HCT116 (cell line): ENCODE results near the gene KCNA4. TPM values are rescaled to one million over a fixed set of nuclear protein-coding genes. Genes with fewer than 3 reads are reported as not detected.
A peak's percentile ranks its signal among the peaks of the same experiment; 100 is the strongest.

ENCODE experiments used
- ATAC-seq: fragments of 200-7000 bp; cut with Tn5 transposase; 2 replicates; pipeline ENCODE4 v1.9.1; 2020; ENCODE audit warnings: mild to moderate bottlenecking, moderate library complexity
- BruUV-seq: library from RNA; stranded (reverse); fragments of 400-500 nt; replicated peaks from 2 replicates; lab custom pipeline; 2021; lab: Mats Ljungman, UMichigan
- CTCF ChIA-PET: fragments of 300-600 bp; sonication (Branson Sonifier 250); formaldehyde crosslinking; loops from one replicate; lab custom pipeline; 2021; ENCODE audit warnings: antibody characterized with exemption; lab: Charles Lee
- POLR2A ChIA-PET: fragments of 300-600, 350-600 bp; sonication (Branson Sonifier 250); formaldehyde crosslinking; loops from one replicate; lab custom pipeline; 2021; ENCODE audit warnings: antibody characterized with exemption; lab: Charles Lee
- RAD21 ChIA-PET, 2 experiments: fragments of 300-600 bp; sonication (Branson Sonifier 250); formaldehyde crosslinking; loops; one replicate each; lab custom pipeline; 2023; ENCODE audit warnings: low total read pairs in 2 of 2; ENCODE audit not compliant: uncharacterized antibody in 2 of 2, unreplicated experiment in 2 of 2, low non-redundant PET in 1 of 2; lab: Charles Lee
- DNase-seq: peaks from one replicate; pipeline ENCODE4 v3.0.0-alpha.2; 2010; ENCODE audit warnings: low read depth, low spot score
- H2AFZ ChIP-seq: fragments of 200-600 bp; shearing (Covaris generic), sonication (generic); 2 replicates; pipeline ENCODE4 v1.6.1; 2017; ENCODE audit warnings: low read depth, mixed run types, mixed read lengths, antibody characterized with exemption, low read length; ENCODE audit not compliant: poor library complexity, severe bottlenecking
- H3K27ac ChIP-seq: 2 replicates; pipeline ENCODE4 v1.5.1; 2012; ENCODE audit warnings: low read depth, low read length
- H3K27me3 ChIP-seq: fragments of 200-600 bp; sonication (generic); 2 replicates; pipeline ENCODE4 v1.6.1; 2016; ENCODE audit warnings: mixed run types, low read length, mixed read lengths; ENCODE audit not compliant: insufficient read depth
- H3K36me3 ChIP-seq, 2 experiments: fragments of 200-500 bp in 1 of 2; fragments of 200-600 bp in 1 of 2; sonication (Bioruptor generic) in 1 of 2; sonication (generic) in 1 of 2; 2 replicates each; pipeline versions ENCODE4 v1.5.1 to v1.6.1; 2014 to 2016; ENCODE audit warnings: low read length in 2 of 2, inconsistent platforms in 1 of 2, mixed read lengths in 1 of 2, mixed run types in 1 of 2; ENCODE audit not compliant: insufficient read depth in 2 of 2, control insufficient read depth in 1 of 2
- H3K4me1 ChIP-seq, 2 experiments: fragments of 200-600 bp in 1 of 2; sonication (generic) in 1 of 2; 2 replicates each; pipeline versions ENCODE4 v1.5.1 to v1.6.1; 2012 to 2017; ENCODE audit warnings: low read length in 2 of 2, inconsistent platforms in 1 of 2, mild to moderate bottlenecking in 1 of 2, mixed read lengths in 1 of 2, mixed run types in 1 of 2, moderate library complexity in 1 of 2; ENCODE audit not compliant: insufficient read depth in 2 of 2, control insufficient read depth in 1 of 2
- H3K4me2 ChIP-seq: fragments of 200-600 bp; sonication (generic); 2 replicates; pipeline ENCODE4 v1.6.1; 2017; ENCODE audit warnings: mixed run types, low read length, mixed read lengths
- H3K4me3 ChIP-seq, 2 experiments: fragments of 200-600 bp in 1 of 2; sonication (generic) in 1 of 2; replicated peaks in 1 of 2; 2 replicates each; pipeline ENCODE4 v1.5.1; 2011 to 2016; ENCODE audit warnings: low read length in 2 of 2, control low read depth in 1 of 2, low read depth in 1 of 2, mild to moderate bottlenecking in 1 of 2, mixed read lengths in 1 of 2, mixed run types in 1 of 2
- H3K79me2 ChIP-seq: fragments of 200-600 bp; sonication (generic); 2 replicates; pipeline ENCODE4 v1.6.1; 2017; ENCODE audit warnings: mild to moderate bottlenecking, mixed run types, low read length, moderate library complexity, mixed read lengths; ENCODE audit not compliant: insufficient read depth
- H3K9ac ChIP-seq: fragments of 200-600 bp; sonication (generic); 2 replicates; pipeline ENCODE4 v1.6.1; 2016; ENCODE audit warnings: low read length, mixed read lengths
- H3K9me2 ChIP-seq: fragments of 200-600 bp; sonication (generic), shearing (Covaris generic); 2 replicates; pipeline ENCODE4 v1.6.1; 2017; ENCODE audit warnings: mixed run types, mild to moderate bottlenecking, moderate library complexity; ENCODE audit not compliant: insufficient read depth
- H3K9me3 ChIP-seq, 2 experiments: fragments of 200-500 bp in 1 of 2; fragments of 200-600 bp in 1 of 2; sonication (Bioruptor generic) in 1 of 2; sonication (generic) in 1 of 2; 2 replicates each; pipeline ENCODE4 v1.6.1; 2014 to 2017; ENCODE audit warnings: low read length in 2 of 2, mixed read lengths in 2 of 2, inconsistent platforms in 1 of 2, low read depth in 1 of 2, mild to moderate bottlenecking in 1 of 2, mixed run types in 1 of 2, moderate library complexity in 1 of 2; ENCODE audit not compliant: control insufficient read depth in 1 of 2, insufficient read depth in 1 of 2
- H4K20me1 ChIP-seq: fragments of 200-600 bp; sonication (generic), shearing (Covaris generic); 2 replicates; pipeline ENCODE4 v1.6.1; 2017; ENCODE audit warnings: mixed run types, mild to moderate bottlenecking, moderate library complexity; ENCODE audit not compliant: insufficient read depth
- ATF3 ChIP-seq: IDR thresholded peaks from 2 replicates; pipeline ENCODE4 v1.6.1; 2012
- CTCF ChIP-seq, 3 experiments: fragments of 200-600 bp in 1 of 3; sonication (generic) in 1 of 3; IDR thresholded peaks in 2 of 3; conservative IDR thresholded peaks in 1 of 3; 2 replicates each; pipeline ENCODE4 v1.5.1; 2012 to 2017; ENCODE audit warnings: low read depth in 2 of 3, low read length in 2 of 3, antibody characterized with exemption in 1 of 3, borderline replicate concordance in 1 of 3, control low read depth in 1 of 3, mild to moderate bottlenecking in 1 of 3, mixed read lengths in 1 of 3, mixed run types in 1 of 3, moderate library complexity in 1 of 3; ENCODE audit not compliant: insufficient read depth in 1 of 3
- FOSL1 ChIP-seq: IDR thresholded peaks from 2 replicates; pipeline ENCODE4 v1.6.1; 2012; ENCODE audit warnings: low read depth
- MAX ChIP-seq: IDR thresholded peaks from 2 replicates; pipeline ENCODE4 v1.6.1; 2012
- RAD21 ChIP-seq: IDR thresholded peaks from 2 replicates; pipeline ENCODE4 v1.6.1; 2012; ENCODE audit warnings: low read depth, mild to moderate bottlenecking
- intact Hi-C: fragments of 100-400 bp; cut with micrococcal nuclease; formaldehyde crosslinking; loops from 2 replicates; pipeline ENCODE4 v1.10.0; 2022
- total RNA-seq: library from RNA; stranded (reverse); gene quantifications from one replicate; pipeline ENCODE4 v1.2.1, GENCODE V29; 2021; ENCODE audit not compliant: unreplicated experiment

Gene KCNA4
- total RNA-seq, 1 experiment from 2014 or later, result not detected

GRCh38 chr11:29962243-29962642 is 54.6 kb downstream of the KCNA4 start:
- no peak overlapping the region for H3K4me3 ChIP-seq
- CTCF ChIA-PET, result no interaction called here
- intact Hi-C loops, result no loop called here

More at GRCh38 chr11:29962243-29962642, 54.6 kb downstream of the KCNA4 start:
- Histone ChIP-seq H4K20me1 (no peaks in the 10 kb centered on the region), H3K9me2 (no peaks in the 10 kb centered on the region), H3K9ac (no peak overlapping the region), H2AFZ (no peak overlapping the region), H3K79me2 (no peaks in the 10 kb centered on the region), H3K27ac (no peak overlapping the region), H3K4me2 (no peak overlapping the region), H3K9me3 (peaks cover 0 to 9% of the 10 kb centered on the region in 2 experiments; a peak in 2 of 4 replicates), H3K36me3 (no peaks in the 10 kb centered on the region), H3K4me1 (no peaks in the 10 kb centered on the region), H3K27me3 (no peaks in the 10 kb centered on the region)
- ATAC-seq, result 0 out of 2 replicates have a peak, but pooled peaks have one; percentile 34
- TF ChIP-seq ATF3 (no peak), FOSL1 (no peak), CTCF (IDR thresholded peaks at IDR 0.05 in 2 of 3, conservative IDR thresholded peaks at IDR 0.05 in 1 of 3; ENCODE audit: borderline replicate concordance in 1 of 3, insufficient read depth in 1 of 3, low read depth in 2 of 3, low read length in 2 of 3) (peak in 2 of 3 experiments; percentile 29 to 47; a peak in 2 of 6 replicates), RAD21 (no peak), MAX (no peak)
- RAD21 ChIA-PET, result no interaction called here
- POLR2A ChIA-PET, result no interaction called here
- peak; percentile 1 for DNase-seq
- BruUV-seq, result no TSS peak

Other genes starting within 250 kb of the KCNA4 start
- gene FSHB, start 214.0 kb upstream of the KCNA4 start, total RNA-seq, result not detected